Pancreas (tissue), 10 donors: ENCODE results near the gene XYLT1. TPM values are rescaled to one million over a fixed set of nuclear protein-coding genes. Genes with fewer than 3 reads are reported as not detected.

ENCODE experiments used
- ATAC-seq, 4 donors: fragments of 200-7000 bp; cut with Tn5 transposase; one replicate each; pipeline versions ENCODE4 v1.8.0 to v1.9.1; 2020; ENCODE audit warnings: mild to moderate bottlenecking in 4 of 4, moderate library complexity in 4 of 4
- DNase-seq, 6 donors: peaks; one replicate each; pipeline ENCODE4 v3.0.0-alpha.2; 2020
- FAIRE-seq: peaks from 2 replicates; lab custom pipeline; 2012; peaks lifted over from hg19 to GRCh38; lab: Jason Lieb, UNC
- H3K27ac ChIP-seq, 4 donors: fragments of 200-600 bp; sonication (generic); 1 replicate in 3 of 4; 2 replicates in 1 of 4; pipeline versions ENCODE4 v1.5.0 to v1.8.0; 2020
- H3K27me3 ChIP-seq, 4 donors: fragments of 200-600 bp; one replicate each; pipeline ENCODE4 v1.8.0; 2021
- H3K36me3 ChIP-seq, 3 donors: fragments of 200-600 bp; sonication (generic) in 1 of 3; one replicate each; pipeline versions ENCODE4 v1.5.0 to v1.8.0; 2020 to 2021
- H3K4me1 ChIP-seq, 3 donors: fragments of 200-600 bp; one replicate each; pipeline ENCODE4 v1.8.0; 2021
- H3K4me3 ChIP-seq, 4 donors: fragments of 200-600 bp; sonication (generic) in 2 of 4; one replicate each; pipeline versions ENCODE4 v1.5.0 to v1.8.0; 2020 to 2021
- H3K9me3 ChIP-seq, 4 donors: fragments of 200-600 bp; one replicate each; pipeline ENCODE4 v1.8.0; 2021
- CTCF ChIP-seq, 4 donors: fragments of 200-600 bp; sonication (generic) in 3 of 4; IDR thresholded peaks; one replicate each; pipeline versions ENCODE4 v1.5.0 to v1.8.0; 2021; ENCODE audit warnings: antibody characterized with exemption in 4 of 4
- WGBS, 2 donors: extraction: QIAGEN DNeasy Blood & Tissue Kit; methylation state at CpG; one replicate each; pipeline ENCODE4 v1.1.7; 2013; 5-methylcytosine and 5-hydroxymethylcytosine counted together
- intact Hi-C, 3 donors: fragments of 100-400 bp; cut with DNase I; formaldehyde crosslinking; loops; one replicate each; pipeline versions ENCODE4 v1.11.1 to v1.14.2; 2022
- polyA plus RNA-seq, 2 donors: library from polyadenylated mRNA; stranded (reverse); fragments of 200-250 nt; gene quantifications; one replicate each; pipeline ENCODE4 v1.2.3, GENCODE V29; 2013
- total RNA-seq, 6 donors: library from RNA; stranded (reverse); fragmentation: NEBNext Ultra II Directional in 4 of 6; extraction: Animal tissue kit (Norgen Biotek cat#: 25700) in 4 of 6; gene quantifications; one replicate each; pipeline versions ENCODE4 v1.2.1 to v1.2.4, GENCODE V29; 2021 to 2023
- donor health status: healthy with polysubstance abuse.
- donor health status: DM: no; HTN: no; CAD: no; lungs with moderate emphysema.
- donor health status: DM: no; HTN: no; CAD: no.
- donor health status: control.
- donor health status: control.
- donor health status: Bipolar disorder and iron deficiency.
- donor health status: DM: yes; HTN: yes; CAD: no.
- donor health status: DM: no; HTN: no; CAD: no.
- donor health status: DM: no; HTN: no; CAD: no.
- donor health status: DM: yes; HTN: yes; CAD: no.

XYLT1 gene
- total and polyA plus RNA-seq, 8 donors: 1.6 to 8.2 (median 4.6) TPM

GRCh38 chr16:17291289-17291688 is 179.5 kb downstream of the XYLT1 start:
- Histone ChIP-seq H3K4me3 (no peak overlapping the region), H3K9me3 (no peaks in the 10 kb centered on the region), H3K27me3 (no peaks in the 10 kb centered on the region), H3K27ac (no peak overlapping the region), H3K4me1 (no peaks in the 10 kb centered on the region), H3K36me3 (no peaks in the 10 kb centered on the region)
- intact Hi-C loops: loop anchor here in 1 of 3 donors (10.0 kb wide), 1 partner anchor 174 kb away; no protein-coding TSS in a partner anchor
- DNase-seq (no peak), ATAC-seq (no peak), FAIRE-seq (no peak)
- WGBS, 2 donors: 85 to 89% methylated on average over 2 of the region's 2 CpGs
- no peak for TF ChIP-seq CTCF (IDR thresholded peaks at IDR 0.05)

GRCh38 chr16:17289674-17290635 is 180.8 kb downstream of the XYLT1 start:
- TF ChIP-seq CTCF (IDR thresholded peaks at IDR 0.05): no peak
- H3K36me3 ChIP-seq: no peaks in the 10 kb centered on the region
- 88 to 92% methylated on average over 11 of the region's 11 CpGs for WGBS, 2 donors
- FAIRE-seq: no peak
- H3K4me3 ChIP-seq: no peak overlapping the region
- ATAC-seq: no peak
- no peaks in the 10 kb centered on the region for H3K4me1 ChIP-seq
- intact Hi-C loops: loop anchor here in 1 of 3 donors (10.0 kb wide), 1 partner anchor 175 kb away; no protein-coding TSS in a partner anchor
- no peaks in the 10 kb centered on the region for H3K9me3 ChIP-seq
- DNase-seq: no peak
- H3K27me3 ChIP-seq: no peaks in the 10 kb centered on the region
- no peak overlapping the region for H3K27ac ChIP-seq

- Histone ChIP-seq H3K36me3 (no peaks in the 10 kb centered on the region), H3K27me3 (no peaks in the 10 kb centered on the region), H3K27ac (no peak overlapping the region), H3K9me3 (no peaks in the 10 kb centered on the region), H3K4me1 (no peaks in the 10 kb centered on the region), H3K4me3 (no peak overlapping the region)
- DNase-seq: no peak
- intact Hi-C loops: no loop called here
- 85 to 95% methylated on average over 4 of the region's 4 CpGs for WGBS, 2 donors
- no peak for TF ChIP-seq CTCF (IDR thresholded peaks at IDR 0.05)
- ATAC-seq: no peak
- FAIRE-seq: no peak
These were observed 181.7 kb downstream of the XYLT1 start for GRCh38 chr16:17289050-17289449.

GRCh38 chr16:17287166-17287800 is 183.5 kb downstream of the XYLT1 start:
- Histone ChIP-seq H3K4me3 (no peak overlapping the region), H3K27me3 (no peaks in the 10 kb centered on the region), H3K9me3 (no peaks in the 10 kb centered on the region), H3K4me1 (no peaks in the 10 kb centered on the region), H3K36me3 (no peaks in the 10 kb centered on the region), H3K27ac (no peak overlapping the region)
- no peak for TF ChIP-seq CTCF (IDR thresholded peaks at IDR 0.05)
- FAIRE-seq (no peak), ATAC-seq (no peak), DNase-seq (no peak)
- WGBS, 2 donors: 90 to 96% methylated on average over 10 of the region's 10 CpGs
- intact Hi-C loops: no loop called here
